ENCODE results near the gene DCXR.
A peak's percentile ranks its signal among the peaks of the same experiment; 100 is the strongest.
"Not testable (repeated sequence)": the region's sequence is repeated elsewhere in the genome, so short reads cannot be mapped to it uniquely, and the experiment has no call there.

Gene DCXR

GRCh38 chr17:82043507-82043906 lies 6.0 kb upstream of the DCXR start:
- DNase-seq (ENCODE audit: insufficient read length, low spot score): no peak
- no peak for FAIRE-seq
- no peak for TF ChIP-seq TAF1 (IDR thresholded peaks at IDR 0.05; ENCODE audit: low read depth, low read length)
- no peak for TF ChIP-seq POLR2AphosphoS5 (IDR thresholded peaks at IDR 0.05; ENCODE audit: low read depth, low read length)
- TF ChIP-seq POU2F2 (IDR thresholded peaks at IDR 0.05; ENCODE audit: low read depth, low read length): no peak
- TF ChIP-seq PAX5 (IDR thresholded peaks at IDR 0.05; ENCODE audit: insufficient read depth, low read length, severe bottlenecking): no peak
- TF ChIP-seq POLR2A (IDR thresholded peaks at IDR 0.05; ENCODE audit: low read depth, low read length): no peak
- TF ChIP-seq SPI1 (IDR thresholded peaks at IDR 0.05; ENCODE audit: low read depth, low read length): no peak

DNA sequence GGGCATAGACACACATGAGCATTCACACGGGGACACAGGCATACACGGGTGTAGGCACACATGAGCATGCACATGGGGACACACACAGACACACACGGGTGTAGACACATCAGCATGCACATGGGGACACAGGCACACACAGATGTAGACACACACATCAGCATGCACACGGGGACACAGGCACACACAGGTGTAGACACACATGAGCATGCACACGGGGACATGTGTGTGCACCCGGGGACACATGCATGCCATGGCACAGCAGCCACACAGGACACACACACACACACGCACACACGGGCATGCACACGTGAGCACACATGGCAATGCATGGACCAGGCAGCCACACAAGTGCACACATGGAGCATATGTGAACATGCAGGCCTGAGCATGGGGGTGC lies 5.2 kb upstream of the DCXR start:
- TF ChIP-seq POLR2A (IDR thresholded peaks at IDR 0.05; ENCODE audit: low read depth, low read length): no peak
- TF ChIP-seq POU2F2 (IDR thresholded peaks at IDR 0.05; ENCODE audit: low read depth, low read length): no peak
- TF ChIP-seq TAF1 (IDR thresholded peaks at IDR 0.05; ENCODE audit: low read depth, low read length): no peak
- TF ChIP-seq PAX5 (IDR thresholded peaks at IDR 0.05; ENCODE audit: insufficient read depth, low read length, severe bottlenecking): no peak
- no peak for TF ChIP-seq SPI1 (IDR thresholded peaks at IDR 0.05; ENCODE audit: low read depth, low read length)
- TF ChIP-seq POLR2AphosphoS5 (IDR thresholded peaks at IDR 0.05; ENCODE audit: low read depth, low read length): no peak
- no peak for DNase-seq (ENCODE audit: insufficient read length, low spot score)
- FAIRE-seq: no peak

- DNase-seq (ENCODE audit: insufficient read length, low spot score) (no peak), FAIRE-seq (no peak)
- TF ChIP-seq TAF1 (IDR thresholded peaks at IDR 0.05; ENCODE audit: low read depth, low read length) (no peak), POLR2A (IDR thresholded peaks at IDR 0.05; ENCODE audit: low read depth, low read length) (no peak), PAX5 (IDR thresholded peaks at IDR 0.05; ENCODE audit: insufficient read depth, low read length, severe bottlenecking) (no peak), SPI1 (IDR thresholded peaks at IDR 0.05; ENCODE audit: low read depth, low read length) (no peak), POU2F2 (IDR thresholded peaks at IDR 0.05; ENCODE audit: low read depth, low read length) (no peak), POLR2AphosphoS5 (IDR thresholded peaks at IDR 0.05; ENCODE audit: low read depth, low read length) (no peak)
These were observed 3.8 kb upstream of the DCXR start for GRCh38 chr17:82041144-82041814.

DNA sequence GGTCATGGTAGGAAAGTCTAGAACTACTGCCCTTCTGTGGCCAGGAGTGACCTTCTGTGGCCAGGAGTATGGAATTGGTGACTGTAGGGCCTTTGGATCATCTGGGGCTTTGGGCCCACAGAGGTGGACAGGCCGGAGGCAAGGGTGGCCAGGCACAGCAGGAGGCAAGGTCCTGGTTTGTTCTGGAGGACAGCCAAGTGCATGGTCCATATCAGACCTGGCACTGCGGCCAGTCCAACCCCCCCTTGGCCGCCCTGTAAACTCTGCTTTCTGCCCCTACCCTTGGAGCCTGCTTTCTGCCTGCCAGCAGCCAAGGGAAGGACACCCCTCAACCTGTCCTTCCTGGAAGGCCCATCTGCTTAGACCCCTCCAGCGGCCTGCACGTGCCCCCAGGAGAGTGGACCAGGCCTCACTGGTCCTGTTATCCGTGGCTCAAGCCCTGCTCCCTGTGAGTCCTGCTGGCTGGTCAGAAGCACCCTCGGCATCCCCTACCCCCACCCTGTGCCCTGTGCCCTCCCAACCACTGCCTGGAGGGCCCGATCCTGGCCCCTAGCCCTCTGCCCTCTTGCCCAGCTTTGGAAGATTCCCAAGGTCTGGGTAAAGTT lies 2.3 kb upstream of the DCXR start:
- TF ChIP-seq SPI1 (IDR thresholded peaks at IDR 0.05; ENCODE audit: low read depth, low read length): no peak
- TF ChIP-seq POLR2A (IDR thresholded peaks at IDR 0.05; ENCODE audit: low read depth, low read length): no peak
- no peak for FAIRE-seq

GRCh38 chr17:82038796-82039409 lies 1.4 kb upstream of the DCXR start:
- not testable (repeated sequence) for DNase-seq (ENCODE audit: insufficient read length, low spot score); FAIRE-seq
- 0 out of 2 replicates have a peak, but pooled peaks have one; percentile 38 for TF ChIP-seq SPI1 (IDR thresholded peaks at IDR 0.05; ENCODE audit: low read depth, low read length)

More for the DNA sequence above, 2.3 kb upstream of the DCXR start:
- no peak for DNase-seq (ENCODE audit: insufficient read length, low spot score)

- DNase-seq (ENCODE audit: insufficient read length, low spot score) (no peak), FAIRE-seq (no peak)
- TF ChIP-seq POU2F2 (IDR thresholded peaks at IDR 0.05; ENCODE audit: low read depth, low read length) (no peak), POLR2A (IDR thresholded peaks at IDR 0.05; ENCODE audit: low read depth, low read length) (no peak), TAF1 (IDR thresholded peaks at IDR 0.05; ENCODE audit: low read depth, low read length) (no peak), PAX5 (IDR thresholded peaks at IDR 0.05; ENCODE audit: insufficient read depth, low read length, severe bottlenecking) (no peak), POLR2AphosphoS5 (IDR thresholded peaks at IDR 0.05; ENCODE audit: low read depth, low read length) (no peak), SPI1 (IDR thresholded peaks at IDR 0.05; ENCODE audit: low read depth, low read length) (no peak)
These were observed 345 bp upstream of the DCXR start for GRCh38 chr17:82037889-82038195.

GRCh38 chr17:82036634-82037091 lies 834 bp downstream of the DCXR start:
- no peak for TF ChIP-seq TAF1 (IDR thresholded peaks at IDR 0.05; ENCODE audit: low read depth, low read length)
- DNase-seq (ENCODE audit: insufficient read length, low spot score): no peak
- FAIRE-seq: peak; percentile 20

- no peak for TF ChIP-seq POLR2AphosphoS5 (IDR thresholded peaks at IDR 0.05; ENCODE audit: low read depth, low read length)
- TF ChIP-seq POU2F2 (IDR thresholded peaks at IDR 0.05; ENCODE audit: low read depth, low read length): no peak
- TF ChIP-seq SPI1 (IDR thresholded peaks at IDR 0.05; ENCODE audit: low read depth, low read length): no peak
- no peak for TF ChIP-seq TAF1 (IDR thresholded peaks at IDR 0.05; ENCODE audit: low read depth, low read length)
- TF ChIP-seq PAX5 (IDR thresholded peaks at IDR 0.05; ENCODE audit: insufficient read depth, low read length, severe bottlenecking): no peak
- TF ChIP-seq POLR2A (IDR thresholded peaks at IDR 0.05; ENCODE audit: low read depth, low read length): no peak
- no peak for DNase-seq (ENCODE audit: insufficient read length, low spot score)
- FAIRE-seq: no peak
These were observed 1.4 kb downstream of the DCXR start for GRCh38 chr17:82035956-82036633.

- DNase-seq (ENCODE audit: insufficient read length, low spot score) (no peak), FAIRE-seq (no peak)
- TF ChIP-seq TAF1 (IDR thresholded peaks at IDR 0.05; ENCODE audit: low read depth, low read length) (no peak), PAX5 (IDR thresholded peaks at IDR 0.05; ENCODE audit: insufficient read depth, low read length, severe bottlenecking) (no peak), POLR2A (IDR thresholded peaks at IDR 0.05; ENCODE audit: low read depth, low read length) (no peak), POU2F2 (IDR thresholded peaks at IDR 0.05; ENCODE audit: low read depth, low read length) (no peak), SPI1 (IDR thresholded peaks at IDR 0.05; ENCODE audit: low read depth, low read length) (no peak), POLR2AphosphoS5 (IDR thresholded peaks at IDR 0.05; ENCODE audit: low read depth, low read length) (no peak)
These were observed 2.0 kb downstream of the DCXR start for GRCh38 chr17:82035488-82035887.
